Epidermal melanocyte (primary cell): ENCODE measurements around the gene SPTY2D1.

Experiments
- DNase-seq: peaks from one replicate; pipeline ENCODE4 v3.0.0; 2011; ENCODE audit warnings: low spot score; ENCODE audit not compliant: insufficient read length

The SPTY2D1 gene

GRCh38 chr11:18566406-18566805, 67.7 kb downstream of the SPTY2D1 start:
- no peak for DNase-seq

- no peak for DNase-seq
These were observed 70.0 kb downstream of the SPTY2D1 start for GRCh38 chr11:18564149-18564548.

DNA sequence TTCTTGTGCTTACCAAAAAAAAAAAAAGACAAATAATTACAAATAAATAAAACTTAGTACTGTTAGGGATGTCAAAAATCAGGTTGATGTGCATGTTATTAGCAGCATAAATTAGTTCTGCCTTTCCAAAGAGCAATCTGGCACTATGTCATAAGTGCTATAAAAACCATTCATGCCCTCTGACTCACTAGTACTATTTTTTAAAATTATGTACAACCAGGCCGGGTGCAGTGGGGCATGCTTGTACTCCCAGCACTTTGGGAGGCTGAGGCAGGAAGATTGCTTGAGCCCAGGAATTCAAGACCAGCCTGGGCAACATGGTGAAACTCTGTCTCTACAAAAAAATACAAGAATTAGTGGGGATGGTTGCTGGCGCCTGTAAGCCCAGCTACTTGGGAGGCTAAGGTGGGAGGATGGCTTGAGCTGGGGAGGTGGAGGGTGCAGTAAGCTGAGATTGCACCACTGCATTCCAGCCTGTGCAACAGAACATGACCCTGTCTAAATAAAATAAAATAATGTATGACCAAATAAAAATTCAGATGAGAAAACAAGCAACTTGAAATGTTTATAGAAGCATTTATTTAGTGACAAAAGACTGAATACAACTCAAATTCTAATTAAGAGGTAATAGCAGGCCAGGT, 70.9 kb downstream of the SPTY2D1 start:
- DNase-seq = no peak
